ES-I3 (cell line): ENCODE data around the gene TWIST1.

Experiments
- H3K36me3 ChIP-seq: 2 replicates; pipeline ENCODE4 v1.6.1; 2013; ENCODE audit warnings: mild to moderate bottlenecking, low read length, control low read depth, moderate library complexity; ENCODE audit not compliant: insufficient read depth
- H3K4me1 ChIP-seq: 2 replicates; pipeline ENCODE4 v1.6.1; 2013; ENCODE audit warnings: mild to moderate bottlenecking, control low read depth, low read length; ENCODE audit not compliant: insufficient read depth
- H3K9ac ChIP-seq: 2 replicates; pipeline ENCODE4 v1.6.1; 2013; ENCODE audit warnings: low read depth, mild to moderate bottlenecking, low read length, moderate library complexity
- H3K9me3 ChIP-seq: 2 replicates; pipeline ENCODE4 v1.6.1; 2013; ENCODE audit warnings: mild to moderate bottlenecking, low read length, moderate library complexity; ENCODE audit not compliant: control insufficient read depth, insufficient read depth

TWIST1 gene

GRCh38 chr7:19117091-19117869 lies at the start of gene TWIST1:
Gene TWIST1 (minus strand): TSS chr7:19117636. CDS start chr7:19117321, 315 bp downstream.
- Histone ChIP-seq H3K9ac (peak within 1 kb of the TSS; percentile 78), H3K4me1 (peaks cover 6% of the 10 kb centered on the region), H3K9me3 (no peaks in the 10 kb centered on the region), H3K36me3 (no peaks in the 10 kb centered on the region)

- Histone ChIP-seq H3K4me1 (peaks cover 6% of the 10 kb centered on the region; the same call in 1 of the 2 replicates), H3K9ac (no peak overlapping the region), H3K9me3 (no peaks in the 10 kb centered on the region), H3K36me3 (no peaks in the 10 kb centered on the region)
These were observed 44.2 kb upstream of the TWIST1 start for GRCh38 chr7:19161671-19162070.

- no peak overlapping the region for H3K9ac ChIP-seq
- no peaks in the 10 kb centered on the region for H3K9me3 ChIP-seq
- no peaks in the 10 kb centered on the region for H3K36me3 ChIP-seq
- peaks cover 5% of the 10 kb centered on the region for H3K4me1 ChIP-seq
These were observed 29.3 kb upstream of the TWIST1 start for GRCh38 chr7:19146699-19147098.

- Histone ChIP-seq H3K36me3 (no peaks in the 10 kb centered on the region), H3K9me3 (no peaks in the 10 kb centered on the region), H3K9ac (peak overlapping the region; percentile 40; the same call in 1 of the 2 replicates), H3K4me1 (peaks cover 5% of the 10 kb centered on the region)
These were observed 28.1 kb upstream of the TWIST1 start for GRCh38 chr7:19145434-19146115.

GRCh38 chr7:19144661-19145433 lies 27.4 kb upstream of the TWIST1 start, which contains the start of gene FERD3L:
Gene FERD3L (minus strand): TSS chr7:19145421. CDS start chr7:19145362, 59 bp downstream.
- Histone ChIP-seq H3K9ac (peak within 1 kb of the TSS; percentile 40; the same call in 1 of the 2 replicates), H3K36me3 (no peaks in the 10 kb centered on the region), H3K9me3 (no peaks in the 10 kb centered on the region), H3K4me1 (peaks cover 5% of the 10 kb centered on the region)

GRCh38 chr7:19143881-19144574 lies 26.6 kb upstream of the TWIST1 start:
- Histone ChIP-seq H3K36me3 (no peaks in the 10 kb centered on the region), H3K9ac (peak overlapping the region; percentile 40; the same call in 1 of the 2 replicates)

GRCh38 chr7:19139706-19140327 lies 22.4 kb upstream of the TWIST1 start:
- H3K36me3 ChIP-seq, result no peaks in the 10 kb centered on the region
- no peak overlapping the region for H3K9ac ChIP-seq
- H3K9me3 ChIP-seq, result no peaks in the 10 kb centered on the region
- no peaks in the 10 kb centered on the region for H3K4me1 ChIP-seq

More at GRCh38 chr7:19143881-19144574, 26.6 kb upstream of the TWIST1 start:
- H3K9me3 ChIP-seq, result no peaks in the 10 kb centered on the region
- H3K4me1 ChIP-seq, result peaks cover 5% of the 10 kb centered on the region

- no peaks in the 10 kb centered on the region for H3K36me3 ChIP-seq
- no peaks in the 10 kb centered on the region for H3K4me1 ChIP-seq
- H3K9ac ChIP-seq, result no peak overlapping the region
- H3K9me3 ChIP-seq, result no peaks in the 10 kb centered on the region
These were observed 16.4 kb upstream of the TWIST1 start for GRCh38 chr7:19133886-19134285.

GRCh38 chr7:19133390-19133789 lies 16.0 kb upstream of the TWIST1 start:
- Histone ChIP-seq H3K4me1 (no peaks in the 10 kb centered on the region), H3K9ac (no peak overlapping the region), H3K36me3 (no peaks in the 10 kb centered on the region), H3K9me3 (no peaks in the 10 kb centered on the region)

- H3K9me3 ChIP-seq, result no peaks in the 10 kb centered on the region
- H3K36me3 ChIP-seq, result no peaks in the 10 kb centered on the region
- H3K9ac ChIP-seq, result no peak overlapping the region
- H3K4me1 ChIP-seq, result no peaks in the 10 kb centered on the region
These were observed 11.4 kb upstream of the TWIST1 start for GRCh38 chr7:19128856-19129255.

GRCh38 chr7:19121977-19122588 lies 4.6 kb upstream of the TWIST1 start:
- no peaks in the 10 kb centered on the region for H3K9me3 ChIP-seq
- no peaks in the 10 kb centered on the region for H3K36me3 ChIP-seq
- H3K4me1 ChIP-seq, result 0 out of 2 replicates have a peak, but pooled peaks cover 3% of the 10 kb centered on the region
- no peak overlapping the region for H3K9ac ChIP-seq

GRCh38 chr7:19119870-19120486 lies 2.5 kb upstream of the TWIST1 start:
- 0 out of 2 replicates have a peak, but pooled peaks cover 3% of the 10 kb centered on the region for H3K4me1 ChIP-seq
- H3K9ac ChIP-seq, result peak overlapping the region; percentile 54; the same call in 1 of the 2 replicates
- H3K36me3 ChIP-seq, result no peaks in the 10 kb centered on the region
- H3K9me3 ChIP-seq, result no peaks in the 10 kb centered on the region

- peak overlapping the region; percentile 54 for H3K9ac ChIP-seq
These were observed 1.9 kb upstream of the TWIST1 start for GRCh38 chr7:19119372-19119771.

More at GRCh38 chr7:19119372-19119771, 1.9 kb upstream of the TWIST1 start:
- Histone ChIP-seq H3K9me3 (no peaks in the 10 kb centered on the region), H3K4me1 (0 out of 2 replicates have a peak, but pooled peaks cover 3% of the 10 kb centered on the region), H3K36me3 (no peaks in the 10 kb centered on the region)
